ENCODE results near the gene TRPV6.

The TRPV6 gene

DNA sequence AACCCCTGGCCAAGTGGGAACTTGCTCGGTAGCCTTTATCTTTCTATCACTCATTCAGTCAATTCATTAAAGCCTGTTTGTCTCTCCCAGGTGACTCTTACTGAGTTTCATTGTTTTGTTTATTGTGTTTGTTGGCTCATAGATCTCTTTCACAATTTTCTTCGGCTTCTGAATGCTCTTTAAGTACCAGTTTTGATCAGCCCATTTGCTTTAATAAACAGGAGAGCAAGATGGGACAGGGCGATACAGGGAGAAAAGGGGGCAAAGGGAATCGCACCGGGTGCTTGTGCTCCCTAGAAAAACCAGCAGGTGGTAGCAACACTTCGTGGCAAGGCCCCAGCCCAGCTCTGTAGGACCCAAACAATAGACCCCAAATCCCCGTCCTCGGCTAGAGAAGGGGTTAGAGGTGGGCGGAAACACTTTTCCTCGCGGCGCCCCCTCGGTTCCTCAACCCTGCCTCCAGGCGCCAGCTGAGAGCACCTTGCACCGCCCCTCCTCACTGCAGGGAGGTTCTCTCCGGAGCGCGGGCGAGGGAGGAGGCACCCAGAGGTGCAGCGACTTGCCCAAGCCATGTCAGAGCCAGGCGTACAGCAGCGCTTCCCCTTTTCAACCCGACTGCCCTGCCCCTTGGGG lies 31.7 kb downstream of the TRPV6 start:
- DNase-seq (ENCODE audit: low spot score) = peak; percentile 87

DNA sequence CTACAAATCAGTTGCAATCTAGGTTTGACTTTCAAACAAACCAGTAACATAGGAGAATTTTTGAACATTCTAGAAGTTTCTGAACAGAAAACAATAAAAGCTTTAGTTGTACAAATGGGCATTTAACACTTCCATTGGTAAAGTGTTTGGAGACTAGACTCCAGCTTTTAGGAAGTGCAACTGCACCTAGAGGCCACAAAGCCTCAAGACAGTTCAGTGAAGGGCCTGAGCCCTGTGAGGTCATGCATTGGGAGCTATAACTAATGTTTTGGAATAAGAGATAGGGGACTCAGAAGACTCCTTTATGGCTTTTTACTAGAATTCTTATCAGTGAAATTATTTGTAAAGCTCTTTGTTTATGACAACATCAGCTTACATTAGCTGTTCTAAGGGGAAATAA lies 33.6 kb downstream of the TRPV6 start:
- DNase-seq (ENCODE audit: low spot score) = no peak

DNA sequence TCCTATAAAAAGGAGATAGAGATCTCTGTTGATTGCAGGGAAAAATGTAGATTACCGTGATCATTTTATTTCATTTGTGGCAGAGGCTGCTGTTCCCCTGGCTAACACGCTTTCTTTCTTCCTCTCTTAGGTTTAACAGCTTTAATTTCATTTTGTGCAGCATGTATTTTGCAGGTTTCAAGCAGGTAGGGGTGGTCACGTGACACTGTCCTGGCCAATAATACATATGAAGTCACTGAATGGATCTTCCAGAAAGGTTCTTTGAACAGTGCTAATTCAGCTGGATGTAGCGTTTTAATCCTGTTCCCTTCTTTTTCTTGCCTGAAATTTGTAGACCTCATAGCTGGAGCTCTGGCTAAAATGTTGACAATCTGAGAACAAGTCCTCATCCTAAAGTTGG lies 34.3 kb downstream of the TRPV6 start:
- no peak for DNase-seq (ENCODE audit: low spot score)

DNA sequence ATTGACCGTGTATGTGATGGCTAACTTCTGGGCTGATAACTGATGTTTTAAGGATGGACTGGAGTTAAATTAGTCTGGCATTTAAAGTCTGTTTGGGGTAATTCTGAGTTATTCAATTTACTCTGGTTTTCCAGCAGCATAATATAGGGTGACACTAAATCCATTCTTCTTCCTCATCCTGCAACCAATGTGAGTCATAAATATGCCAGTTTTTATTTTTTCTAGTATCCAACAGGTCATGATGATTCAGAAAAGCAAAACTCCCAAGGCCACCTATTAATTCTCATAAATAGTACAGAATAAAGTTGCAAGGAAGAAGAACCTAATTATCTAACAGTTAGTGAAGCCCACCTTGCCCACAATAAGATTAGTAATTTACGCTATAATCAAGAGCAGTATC lies 38.2 kb downstream of the TRPV6 start:
- no peak for DNase-seq (ENCODE audit: low spot score)

DNA sequence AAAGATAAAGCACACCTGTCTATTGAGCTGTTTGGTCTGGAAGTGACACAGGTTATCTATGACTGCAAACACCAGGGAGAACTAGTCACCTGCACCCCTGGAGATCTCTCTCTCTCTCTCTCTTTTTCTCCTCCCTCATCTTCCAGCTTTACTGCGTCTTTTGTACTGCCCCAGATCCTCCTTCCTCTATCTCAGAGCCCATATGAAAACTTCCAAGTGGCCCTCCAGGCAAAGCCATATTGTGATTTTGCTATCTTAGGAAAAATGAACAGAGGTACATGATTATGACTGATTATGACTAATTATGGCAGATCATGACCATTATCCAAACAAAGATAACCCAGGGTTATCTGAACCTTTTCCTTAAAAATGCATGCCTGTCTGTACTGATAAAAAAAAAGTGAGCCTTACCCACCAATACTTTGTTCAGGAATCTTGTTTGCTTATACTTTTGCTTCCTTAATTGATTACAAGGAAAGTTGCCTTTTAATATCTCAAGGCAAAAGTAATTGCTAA lies 43.2 kb downstream of the TRPV6 start:
- DNase-seq (ENCODE audit: low spot score) = no peak

DNA sequence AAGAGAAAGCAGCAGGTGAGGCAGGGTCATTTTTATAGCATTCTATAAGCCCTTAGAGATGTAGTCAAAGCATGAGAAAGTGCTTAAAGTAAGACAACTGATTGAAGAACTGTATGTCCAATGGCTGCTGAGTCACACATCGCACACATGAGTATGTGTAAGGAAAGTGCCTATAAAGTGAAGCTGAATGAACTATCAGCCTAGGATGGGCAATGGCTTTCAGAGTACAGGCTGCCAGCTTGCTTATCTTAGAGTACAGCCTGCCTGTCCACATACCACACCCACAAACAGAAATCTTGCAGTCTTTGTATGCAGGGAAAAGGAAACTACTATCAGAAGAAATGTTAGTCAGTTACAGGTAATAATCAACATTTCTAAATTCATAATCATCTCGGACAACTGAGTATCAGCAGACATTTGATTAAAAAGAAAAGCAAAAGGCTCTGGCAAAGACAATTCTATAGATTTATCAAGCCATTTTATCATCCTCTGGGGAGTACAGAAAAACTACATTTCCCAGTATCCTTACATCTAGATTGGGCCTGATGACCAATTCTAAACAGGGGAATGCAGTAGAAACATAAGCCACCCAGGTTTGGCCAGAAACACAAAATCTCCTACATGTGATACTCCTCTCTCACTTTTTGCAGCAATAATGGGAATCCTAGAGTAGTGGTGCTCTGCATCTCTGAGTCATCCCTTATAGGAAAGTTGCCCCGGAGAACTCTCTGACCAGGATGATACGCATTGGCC lies 46.9 kb downstream of the TRPV6 start:
- DNase-seq (ENCODE audit: low spot score) = no peak

DNA sequence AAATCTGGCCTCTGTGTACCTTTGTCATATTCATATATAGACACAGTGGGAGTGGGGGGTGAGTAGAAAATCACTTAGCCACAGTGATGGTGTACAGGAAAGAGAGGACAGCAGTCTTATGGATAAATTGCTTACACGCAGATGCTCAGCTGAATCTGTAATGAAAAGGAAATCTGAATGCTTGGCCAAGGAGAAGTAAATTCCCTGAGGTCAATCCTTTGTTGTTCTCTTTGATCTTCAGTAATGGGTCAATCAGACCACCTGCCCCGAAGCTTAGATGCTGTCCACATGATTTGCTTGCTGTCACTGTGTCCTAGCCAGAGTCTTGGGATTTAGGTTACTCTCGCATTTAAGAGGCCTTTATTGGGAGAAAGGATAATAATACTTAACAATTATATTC lies 49.1 kb downstream of the TRPV6 start:
- DNase-seq (ENCODE audit: low spot score) = no peak

DNA sequence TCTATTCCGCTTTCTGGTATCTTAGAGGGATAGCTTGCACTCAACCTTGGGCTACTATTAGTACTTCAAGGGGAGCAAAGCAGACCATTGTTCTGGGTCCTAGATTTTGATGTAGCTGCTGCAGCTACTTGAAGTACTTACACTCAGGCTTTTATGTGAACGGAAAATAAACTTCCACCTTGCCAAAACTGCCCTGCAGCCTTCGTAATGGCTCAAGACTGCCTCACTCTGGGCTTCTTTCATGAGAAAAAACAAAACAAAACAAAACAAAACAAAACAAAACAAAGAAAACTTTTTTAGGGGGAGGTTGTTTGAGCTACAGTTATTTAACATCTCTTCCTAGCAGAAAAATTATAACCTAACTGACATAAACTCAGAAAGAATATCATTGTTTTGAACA lies 50.1 kb downstream of the TRPV6 start:
- no peak for DNase-seq (ENCODE audit: low spot score)

DNA sequence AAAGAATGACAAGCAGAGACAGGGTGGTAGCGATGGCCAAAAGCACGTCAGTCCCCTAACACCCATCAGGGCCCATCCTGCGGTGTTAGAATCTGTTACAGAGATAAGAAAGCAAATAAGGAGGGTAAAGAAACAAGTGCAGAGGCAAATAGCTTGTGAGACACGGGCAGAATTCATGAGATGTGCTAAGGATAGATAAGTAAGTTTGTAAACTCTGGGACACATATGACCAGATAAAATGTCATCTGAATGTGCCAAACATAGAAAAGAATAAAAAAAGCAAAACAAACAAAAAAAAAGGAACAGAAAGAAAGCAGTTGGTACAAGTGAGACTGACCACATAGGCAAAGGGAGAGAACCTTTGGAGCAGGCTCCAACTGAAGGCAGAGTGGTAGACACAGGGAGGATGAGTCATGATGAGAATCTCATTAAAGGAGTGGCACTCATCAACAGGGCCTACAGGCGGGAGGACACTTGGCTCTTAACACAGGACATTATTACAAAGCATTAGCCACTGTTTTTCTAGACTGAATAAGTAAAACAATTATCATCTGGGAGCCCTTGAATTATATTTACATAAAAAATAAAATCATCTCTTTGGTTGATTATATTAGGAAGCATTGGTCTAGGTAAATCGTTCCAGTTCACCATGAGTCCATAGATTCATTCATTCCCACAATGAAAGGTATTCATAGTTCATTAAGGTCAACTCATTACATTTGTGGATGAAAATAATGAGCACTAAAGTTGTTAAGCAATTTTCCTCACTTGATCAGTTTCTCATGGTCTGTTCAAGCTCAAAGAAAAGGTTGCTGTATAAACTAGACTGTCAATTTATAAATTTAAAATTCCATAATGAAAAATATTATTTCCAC lies 52.1 kb downstream of the TRPV6 start:
- DNase-seq (ENCODE audit: low spot score) = no peak

DNA sequence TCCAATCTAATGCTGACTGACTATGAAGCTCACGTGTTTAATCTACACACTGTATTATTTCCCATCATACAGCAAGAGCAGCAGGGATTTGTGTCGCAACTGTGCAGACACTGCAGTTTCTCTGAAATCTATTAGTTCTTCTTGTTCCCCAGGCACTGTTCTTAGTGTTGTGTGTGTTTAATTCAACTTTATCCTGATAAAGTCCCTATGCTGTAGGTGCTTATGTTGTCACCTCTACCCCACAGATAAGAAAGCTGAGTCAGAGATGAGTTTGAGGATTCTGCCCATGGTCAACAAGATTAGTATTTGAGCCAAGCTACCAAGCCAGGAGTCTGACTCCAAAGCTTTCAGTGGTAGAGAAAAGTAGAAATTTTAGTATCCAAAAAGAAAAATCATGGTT lies 53.1 kb downstream of the TRPV6 start:
- DNase-seq (ENCODE audit: low spot score) = no peak

DNA sequence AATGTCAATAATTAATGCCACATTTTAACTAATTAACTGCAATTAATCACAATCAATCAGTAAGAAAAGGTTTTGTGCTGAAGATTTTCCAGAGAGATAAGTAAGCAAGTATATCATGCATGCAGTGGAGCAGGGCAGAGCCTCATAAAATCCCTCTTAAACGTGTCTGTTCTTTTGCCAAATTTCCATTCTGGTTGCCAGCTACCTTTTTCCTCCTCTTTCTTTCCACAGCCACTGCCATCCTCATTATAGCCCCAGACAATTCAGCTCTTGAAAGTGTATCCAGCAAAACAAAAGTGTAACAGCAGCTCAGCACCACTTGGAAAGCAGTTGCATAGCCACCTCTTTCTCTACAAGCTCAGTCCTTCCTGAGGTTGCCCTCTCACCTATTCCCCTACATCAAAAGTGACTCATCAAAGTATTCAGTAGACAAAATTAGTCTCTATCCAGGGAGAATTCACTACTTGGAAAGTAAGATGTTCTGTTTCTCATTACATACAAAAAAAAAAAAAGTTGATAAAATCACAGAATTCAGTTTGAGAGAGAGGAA lies 57.5 kb downstream of the TRPV6 start:
- DNase-seq (ENCODE audit: low spot score) = no peak

DNA sequence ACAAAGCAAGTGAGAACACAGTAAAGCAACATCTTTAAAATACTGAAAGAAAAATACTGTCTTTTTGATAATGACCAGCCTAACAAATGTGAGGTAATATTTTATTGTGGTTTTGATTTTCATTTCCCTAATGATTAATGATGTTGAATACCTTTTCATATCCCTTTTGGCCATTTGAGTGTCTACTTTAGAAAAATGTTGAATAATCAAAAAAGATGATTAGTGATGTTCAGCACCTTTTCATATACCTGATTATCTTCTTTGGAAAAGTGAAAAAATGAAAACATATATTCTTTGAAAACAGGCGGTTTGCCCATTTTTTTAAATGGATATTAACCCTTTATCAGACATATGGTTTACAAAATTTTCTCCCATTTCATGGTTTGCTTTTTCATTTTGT lies 62.8 kb downstream of the TRPV6 start:
- DNase-seq (ENCODE audit: low spot score) = no peak
